Osteocyte (in vitro differentiated cells): ENCODE data around the gene VAV1. TPM values are rescaled to one million over a fixed set of nuclear protein-coding genes. Genes with fewer than 3 reads are reported as not detected.

ENCODE experiments used
- DNase-seq: peaks from one replicate; pipeline ENCODE4 v3.0.0; 2021; ENCODE audit warnings: mixed read lengths; ENCODE audit not compliant: unreplicated experiment; ENCODE audit errors: extremely low spot score
- H3K27ac Mint-ChIP-seq: one replicate; pipeline ENCODE4 v1.8.0; 2021; ENCODE audit warnings: mild to moderate bottlenecking, mixed read lengths; ENCODE audit not compliant: unreplicated experiment
- H3K27me3 Mint-ChIP-seq: one replicate; pipeline ENCODE4 v1.8.0; 2021; ENCODE audit warnings: mixed read lengths; ENCODE audit not compliant: unreplicated experiment
- H3K36me3 Mint-ChIP-seq: one replicate; pipeline ENCODE4 v1.8.0; 2021; ENCODE audit warnings: mixed read lengths; ENCODE audit not compliant: unreplicated experiment
- H3K4me1 Mint-ChIP-seq: one replicate; pipeline ENCODE4 v1.8.0; 2021; ENCODE audit warnings: mixed read lengths; ENCODE audit not compliant: unreplicated experiment
- H3K4me3 Mint-ChIP-seq: one replicate; pipeline ENCODE4 v1.8.0; 2021; ENCODE audit warnings: mild to moderate bottlenecking, moderate library complexity, mixed read lengths; ENCODE audit not compliant: unreplicated experiment
- H3K9me3 Mint-ChIP-seq: one replicate; pipeline ENCODE4 v1.8.0; 2021; ENCODE audit warnings: mixed read lengths; ENCODE audit not compliant: unreplicated experiment
- CTCF ChIP-seq: fragments of 200-600 bp; sonication (generic); IDR thresholded peaks from 2 replicates; pipeline ENCODE4 v1.5.0; 2021; ENCODE audit warnings: antibody characterized with exemption, mild to moderate bottlenecking, moderate library complexity
- total RNA-seq: library from RNA; stranded (reverse); gene quantifications from 2 replicates; pipeline ENCODE4 v1.2.1, GENCODE V29; 2021

Gene VAV1
- total RNA-seq, 1 donor from 2014 or later = not detected

DNA sequence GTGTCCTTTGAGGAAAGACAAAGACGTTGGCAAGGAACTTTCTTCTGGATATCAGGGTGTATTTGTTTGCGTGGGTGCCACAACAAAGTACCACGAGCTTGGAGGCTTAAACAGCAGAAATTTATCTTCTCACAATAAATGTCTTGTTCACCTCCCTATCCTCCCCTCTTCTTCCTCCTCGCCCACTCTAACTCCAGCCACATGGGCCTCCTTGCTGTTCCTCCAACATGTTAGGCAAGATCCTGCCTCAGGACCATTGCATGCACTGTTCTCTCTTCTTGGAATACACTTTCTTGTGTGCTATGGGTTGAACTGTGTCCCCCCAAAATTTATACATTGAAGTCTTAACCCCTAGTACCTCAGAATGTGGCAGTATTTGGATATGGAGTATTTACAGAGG lies 45.7 kb downstream of the VAV1 start:
- no peaks in the 10 kb centered on the region for H3K4me1 Mint-ChIP-seq
- DNase-seq = no peak
- H3K36me3 Mint-ChIP-seq = no peaks in the 10 kb centered on the region
- no peak for TF ChIP-seq CTCF
- no peaks in the 10 kb centered on the region for H3K9me3 Mint-ChIP-seq
- no peaks in the 10 kb centered on the region for H3K27me3 Mint-ChIP-seq
- no peak overlapping the region for H3K27ac Mint-ChIP-seq
- no peak overlapping the region for H3K4me3 Mint-ChIP-seq

- Mint-ChIP-seq H3K9me3 (no peaks in the 10 kb centered on the region), H3K27ac (no peak overlapping the region), H3K36me3 (no peaks in the 10 kb centered on the region), H3K4me3 (no peak overlapping the region), H3K4me1 (no peaks in the 10 kb centered on the region), H3K27me3 (no peaks in the 10 kb centered on the region)
- TF ChIP-seq CTCF = no peak
- DNase-seq = no peak
Observed at GRCh38 chr19:6819323-6819722, 46.8 kb downstream of the VAV1 start.

- Mint-ChIP-seq H3K4me3 (no peak overlapping the region), H3K36me3 (no peaks in the 10 kb centered on the region), H3K27me3 (no peaks in the 10 kb centered on the region), H3K9me3 (no peaks in the 10 kb centered on the region), H3K27ac (no peak overlapping the region), H3K4me1 (no peaks in the 10 kb centered on the region)
- no peak for TF ChIP-seq CTCF
- DNase-seq = no peak
Observed at GRCh38 chr19:6820237-6820636, 47.7 kb downstream of the VAV1 start.

- no peak overlapping the region for H3K27ac Mint-ChIP-seq
- H3K36me3 Mint-ChIP-seq = no peaks in the 10 kb centered on the region
- no peaks in the 10 kb centered on the region for H3K4me1 Mint-ChIP-seq
Observed at GRCh38 chr19:6821639-6822310, 49.3 kb downstream of the VAV1 start.

DNA sequence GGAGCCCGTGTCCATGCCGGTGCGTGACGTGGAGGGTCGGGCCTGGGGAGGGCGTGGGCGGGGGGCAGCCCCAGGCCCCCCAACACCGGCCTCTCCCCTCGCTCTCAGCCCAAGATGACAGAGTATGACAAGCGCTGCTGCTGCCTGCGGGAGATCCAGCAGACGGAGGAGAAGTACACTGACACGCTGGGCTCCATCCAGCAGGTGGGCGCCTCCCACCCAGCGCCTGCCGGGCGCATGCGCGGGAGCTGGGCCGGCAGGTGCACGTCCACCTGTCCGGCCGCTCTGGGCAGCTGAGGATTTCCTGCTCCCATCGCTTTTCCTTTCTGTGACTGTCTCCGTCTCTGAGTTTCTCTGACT lies 49.8 kb downstream of the VAV1 start:
- H3K27ac Mint-ChIP-seq = no peak overlapping the region
- no peaks in the 10 kb centered on the region for H3K9me3 Mint-ChIP-seq
- DNase-seq = no peak
- H3K36me3 Mint-ChIP-seq = no peaks in the 10 kb centered on the region
- H3K4me3 Mint-ChIP-seq = no peak overlapping the region
- no peak for TF ChIP-seq CTCF
- no peaks in the 10 kb centered on the region for H3K4me1 Mint-ChIP-seq
- H3K27me3 Mint-ChIP-seq = no peaks in the 10 kb centered on the region

More at GRCh38 chr19:6821639-6822310, 49.3 kb downstream of the VAV1 start:
- H3K9me3 Mint-ChIP-seq = no peaks in the 10 kb centered on the region
- TF ChIP-seq CTCF = no peak
- no peak overlapping the region for H3K4me3 Mint-ChIP-seq
- DNase-seq = no peak
- H3K27me3 Mint-ChIP-seq = no peaks in the 10 kb centered on the region
